Endothelial cell of umbilical vein (primary cell): Measurements from ENCODE around the gene B3GNT9. TPM values are rescaled to one million over a fixed set of nuclear protein-coding genes. Genes with fewer than 3 reads are reported as not detected.

ENCODE experiments used
- BruUV-seq: library from RNA; stranded (reverse); fragments of 400-500 nt; replicated peaks from 2 replicates; lab custom pipeline; 2021; lab: Mats Ljungman, UMichigan
- CTCF ChIA-PET: fragments of 300-600, 350-600 bp; sonication (Branson Sonifier 250); formaldehyde crosslinking; loops from one replicate; lab custom pipeline; 2021; ENCODE audit warnings: antibody characterized with exemption, inconsistent platforms; lab: Charles Lee
- POLR2A ChIA-PET: fragments of 300-600, 350-600 bp; sonication (Branson Sonifier 250); formaldehyde crosslinking; loops from one replicate; lab custom pipeline; 2021; ENCODE audit warnings: antibody characterized with exemption, inconsistent platforms; lab: Charles Lee
- DNase-seq: peaks from one replicate; pipeline ENCODE4 v3.0.0-alpha.2; 2011; ENCODE audit warnings: low read depth, low spot score
- FAIRE-seq: peaks from 2 replicates; lab custom pipeline; 2011; peaks lifted over from hg19 to GRCh38; lab: Jason Lieb, UNC
- H2AFZ ChIP-seq: 2 replicates; pipeline ENCODE4 v1.6.0; 2012; ENCODE audit warnings: low read depth, low read length, control low read depth, inconsistent platforms
- H3K27ac ChIP-seq: 2 replicates; pipeline ENCODE4 v1.5.1; 2011; ENCODE audit warnings: low read depth, mild to moderate bottlenecking, control low read depth, low read length, moderate library complexity; ENCODE audit not compliant: insufficient read depth
- H3K27me3 ChIP-seq, 2 experiments: 2 replicates each; pipeline versions ENCODE4 v1.6.0 to v1.6.1; 2011; ENCODE audit warnings: low read length in 2 of 2, mixed read lengths in 1 of 2; ENCODE audit not compliant: control insufficient read depth in 2 of 2, insufficient read depth in 2 of 2
- H3K36me3 ChIP-seq, 2 experiments: 2 replicates in 1 of 2; 3 replicates in 1 of 2; pipeline ENCODE4 v1.5.1; 2011; ENCODE audit warnings: low read length in 2 of 2, mild to moderate bottlenecking in 1 of 2, moderate library complexity in 1 of 2; ENCODE audit not compliant: control insufficient read depth in 2 of 2, insufficient read depth in 2 of 2; ENCODE audit errors: extremely low read depth in 1 of 2
- H3K4me1 ChIP-seq: 3 replicates; pipeline ENCODE4 v1.5.1; 2011; ENCODE audit warnings: mild to moderate bottlenecking, low read length; ENCODE audit not compliant: control insufficient read depth, insufficient read depth; ENCODE audit errors: extremely low read depth
- H3K4me2 ChIP-seq: 2 replicates; pipeline ENCODE4 v1.6.1; 2011; ENCODE audit warnings: low read length, control low read depth, mixed read lengths; ENCODE audit not compliant: insufficient read depth
- H3K4me3 ChIP-seq, 3 experiments: fragments of 200-600 bp in 1 of 3; sonication (generic), shearing (Covaris generic) in 1 of 3; replicated peaks in 1 of 3; 2 replicates each; pipeline ENCODE4 v1.5.1; 2011 to 2016; ENCODE audit warnings: control low read depth in 3 of 3, low read length in 3 of 3, mild to moderate bottlenecking in 2 of 3, inconsistent platforms in 1 of 3, low read depth in 1 of 3, moderate library complexity in 1 of 3; ENCODE audit not compliant: insufficient read depth in 1 of 3
- H3K79me2 ChIP-seq: 2 replicates; pipeline ENCODE4 v1.6.0; 2012; ENCODE audit warnings: low read length, inconsistent platforms; ENCODE audit not compliant: control insufficient read depth, insufficient read depth
- H3K9ac ChIP-seq: replicated peaks from 2 replicates; pipeline ENCODE3; 2011; ENCODE audit warnings: low read length, control low read depth; ENCODE audit not compliant: insufficient read depth; ENCODE audit errors: extremely low read depth
- H3K9me1 ChIP-seq: replicated peaks from 3 replicates; pipeline ENCODE4 v1.6.0; 2011; ENCODE audit warnings: mild to moderate bottlenecking, low read length; ENCODE audit not compliant: control insufficient read depth, insufficient read depth; ENCODE audit errors: extremely low read depth
- H3K9me3 ChIP-seq: replicated peaks from 2 replicates; pipeline ENCODE4 v1.5.1; 2012; ENCODE audit warnings: low read length, inconsistent platforms; ENCODE audit not compliant: control insufficient read depth, insufficient read depth
- H4K20me1 ChIP-seq: replicated peaks from 2 replicates; pipeline ENCODE3; 2011; ENCODE audit warnings: mild to moderate bottlenecking, low read length; ENCODE audit not compliant: control insufficient read depth, insufficient read depth; ENCODE audit errors: extremely low read depth
- CTCF ChIP-seq, 2 donors: IDR thresholded peaks; 1 replicate in 1 of 2; 2 replicates in 1 of 2; pipeline ENCODE4 v1.5.1; 2011; ENCODE audit warnings: low read length in 2 of 2, mild to moderate bottlenecking in 2 of 2, moderate library complexity in 2 of 2, control low read depth in 1 of 2, inconsistent platforms in 1 of 2, low read depth in 1 of 2; ENCODE audit not compliant: insufficient read depth in 1 of 2; ENCODE audit errors: extremely low read depth in 1 of 2
- EZH2 ChIP-seq: IDR thresholded peaks from 2 replicates; pipeline ENCODE4 v1.6.1; 2012; ENCODE audit warnings: borderline replicate concordance, low read depth, mild to moderate bottlenecking, moderate library complexity, low read length, inconsistent platforms; ENCODE audit not compliant: severe bottlenecking
- FOS ChIP-seq: IDR thresholded peaks from 2 replicates; pipeline ENCODE4 v1.6.1; 2011; ENCODE audit warnings: mild to moderate bottlenecking, low read length, moderate library complexity, borderline replicate concordance; ENCODE audit not compliant: insufficient read depth
- POLR2A ChIP-seq: IDR thresholded peaks from 2 replicates; pipeline ENCODE4 v1.6.1; 2012; ENCODE audit warnings: low read depth, mild to moderate bottlenecking, control low read depth, low read length
- POLR2AphosphoS5 ChIP-seq: IDR thresholded peaks from 2 replicates; pipeline ENCODE4 v1.6.1; 2012; ENCODE audit warnings: low read depth, mild to moderate bottlenecking, control low read depth, low read length, moderate library complexity; ENCODE audit not compliant: insufficient read depth
- dilution Hi-C: fragments of 300-500 bp; cut with MboI; formaldehyde crosslinking; loops from one replicate; pipeline ENCODE4 v1.15.0; 2019; ENCODE audit warnings: low sequenced_read_pairs; ENCODE audit not compliant: extremely low pct_ligation_motif_present
- intact Hi-C: fragments of 100-400 bp; cut with micrococcal nuclease; formaldehyde crosslinking; loops from one replicate; pipeline ENCODE4 v1.10.0; 2022
- polyA plus RNA-seq, 4 experiments: library from polyadenylated mRNA; depleted of rRNA in 3 of 4; stranded (reverse) in 3 of 4; unstranded in 1 of 4; fragments of >200 nt; gene quantifications; 2 replicates each; pipeline versions ENCODE4 v1.2.1 to v1.2.3, GENCODE V29; 2011 to 2012; ENCODE audit warnings: missing spikeins in 1 of 4
- total RNA-seq: library from RNA; stranded (reverse); gene quantifications from 2 replicates; pipeline ENCODE4 v1.2.3, GENCODE V29; 2021

B3GNT9 gene
- total and polyA plus RNA-seq, 2 donors (not counting 3 experiments of a cell fraction or from before 2014, with no cell fraction given) = 4.0 to 6.4 TPM

- Histone ChIP-seq H3K4me3 (peak overlapping the region; percentile 25 to 56 (median 30)), H3K9ac (peak overlapping the region; percentile 39), H3K9me3 (no peaks in the 10 kb centered on the region), H3K4me1 (peaks cover 3% of the 10 kb centered on the region), H3K27me3 (peaks cover 0 to 7% of the 10 kb centered on the region in 2 experiments), H2AFZ (peak overlapping the region; percentile 87), H3K9me1 (no peaks in the 10 kb centered on the region), H4K20me1 (no peaks in the 10 kb centered on the region), H3K79me2 (no peaks in the 10 kb centered on the region), H3K27ac (no peak overlapping the region), H3K36me3 (peaks cover under 1 to 21% of the 10 kb centered on the region in 2 experiments), H3K4me2 (peak overlapping the region; percentile 57)
- dilution Hi-C loops (no loop called here), intact Hi-C loops (no loop called here)
- POLR2A ChIA-PET = no interaction called here
- CTCF ChIA-PET = interaction anchor here (1.0 to 8.2 kb wide), 6 partner anchors 131 to 196 kb away, joined by 3 to 302 read pairs (median 4); no protein-coding TSS in a partner anchor
- no TSS peak for BruUV-seq
- FAIRE-seq (no peak), DNase-seq (peak; percentile 63)
- TF ChIP-seq POLR2A (no peak), CTCF (IDR thresholded peaks at IDR 0.05; ENCODE audit: extremely low read depth in 1 of 2, insufficient read depth in 1 of 2, low read depth in 1 of 2, low read length in 2 of 2) (peak in 1 of 2 donors; percentile 42), POLR2AphosphoS5 (peak; percentile 46), EZH2 (no peak), FOS (no peak)
Observed at GRCh38 chr16:67150047-67150832, 558 bp downstream of the B3GNT9 start.
